Suprapubic skin (tissue), 4 donors: ENCODE measurements around the gene TXN2.

Experiments
- POLR2A ChIP-seq, 2 donors: fragments of 450-650 bp; IDR thresholded peaks; one replicate each; pipeline ENCODE4 v1.6.1; 2017; ENCODE audit warnings: antibody characterized with exemption in 2 of 2, mild to moderate bottlenecking in 2 of 2, moderate library complexity in 2 of 2
- POLR2AphosphoS5 ChIP-seq, 3 donors: sonication (generic); formaldehyde crosslinking; IDR thresholded peaks; one replicate each; pipeline ENCODE4 v1.6.1; 2017; ENCODE audit warnings: antibody characterized with exemption in 3 of 3

DNA sequence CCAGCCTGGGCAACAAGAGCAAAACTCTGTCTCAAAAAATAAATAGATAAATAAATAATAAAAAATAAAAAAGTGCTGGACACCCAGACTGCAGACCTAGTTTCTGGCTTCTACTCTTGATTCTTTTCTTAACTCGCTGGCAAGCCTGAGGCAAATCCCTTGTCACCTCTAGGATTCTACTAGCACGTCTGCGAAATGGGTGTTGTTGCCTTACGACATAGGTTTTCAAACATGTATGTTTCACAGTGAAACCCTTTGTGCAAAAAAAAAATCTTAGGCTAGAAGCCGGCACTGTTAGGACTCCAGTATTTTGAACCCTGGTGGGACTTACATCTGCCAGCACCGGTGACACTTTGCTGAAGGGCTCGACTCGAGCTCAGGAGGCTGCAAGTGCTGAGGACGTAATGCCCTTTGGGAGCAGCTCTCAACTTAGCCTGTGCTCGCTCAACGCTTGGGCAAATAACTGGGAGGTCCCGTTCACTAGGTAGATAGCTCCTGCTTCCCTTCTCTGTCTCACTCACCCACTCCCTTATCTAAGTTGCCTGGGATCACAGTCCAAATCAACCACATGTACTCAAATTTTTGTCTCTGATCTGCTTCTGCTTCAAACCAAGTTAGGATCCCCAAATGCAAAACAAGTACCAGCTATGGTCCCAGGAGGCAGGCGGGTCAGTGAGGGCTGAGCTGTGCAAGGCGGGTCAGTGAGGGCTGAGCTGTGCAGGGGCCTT is 59.0 kb downstream of the TXN2 start:
- TF ChIP-seq POLR2AphosphoS5 (IDR thresholded peaks at IDR 0.05): no peak
- no peak for TF ChIP-seq POLR2A (IDR thresholded peaks at IDR 0.05)
